Measurements from ENCODE around the gene PDE9A.

GRCh38 chr21:42777064-42777756 is 123.8 kb downstream of the PDE9A start:
- no peak for TF ChIP-seq POLR2A (IDR thresholded peaks at IDR 0.05; ENCODE audit: low read depth, low read length)
- TF ChIP-seq CTCF (conservative IDR thresholded peaks at IDR 0.05; ENCODE audit: low read depth, low read length), result no peak
- no peak for TF ChIP-seq CHD1 (IDR thresholded peaks at IDR 0.05; ENCODE audit: low read depth, low read length)
- no peak for TF ChIP-seq USF2 (IDR thresholded peaks at IDR 0.05; ENCODE audit: low read depth, low read length)
- no peak for TF ChIP-seq CEBPB (IDR thresholded peaks at IDR 0.05; ENCODE audit: low read depth, low read length)
